A549 treated with RU486 at 1 μM for 4 hours (cell line): ENCODE measurements around the gene TNFRSF8. TPM values are rescaled to one million over a fixed set of nuclear protein-coding genes. Genes with fewer than 3 reads are reported as not detected.

ENCODE experiments used
- total RNA-seq: library from RNA; stranded (reverse); fragments of 200-300 nt; extraction: Qiagen RNA extraction; gene quantifications from 5 replicates; pipeline ENCODE4 v1.2.3, GENCODE V29; 2022; ENCODE audit warnings: low read depth

TNFRSF8 gene
- 0.09 to 0.14 TPM (median 0.12 TPM) in 4 of 5 replicates, not detected in the other for total RNA-seq

DNA sequence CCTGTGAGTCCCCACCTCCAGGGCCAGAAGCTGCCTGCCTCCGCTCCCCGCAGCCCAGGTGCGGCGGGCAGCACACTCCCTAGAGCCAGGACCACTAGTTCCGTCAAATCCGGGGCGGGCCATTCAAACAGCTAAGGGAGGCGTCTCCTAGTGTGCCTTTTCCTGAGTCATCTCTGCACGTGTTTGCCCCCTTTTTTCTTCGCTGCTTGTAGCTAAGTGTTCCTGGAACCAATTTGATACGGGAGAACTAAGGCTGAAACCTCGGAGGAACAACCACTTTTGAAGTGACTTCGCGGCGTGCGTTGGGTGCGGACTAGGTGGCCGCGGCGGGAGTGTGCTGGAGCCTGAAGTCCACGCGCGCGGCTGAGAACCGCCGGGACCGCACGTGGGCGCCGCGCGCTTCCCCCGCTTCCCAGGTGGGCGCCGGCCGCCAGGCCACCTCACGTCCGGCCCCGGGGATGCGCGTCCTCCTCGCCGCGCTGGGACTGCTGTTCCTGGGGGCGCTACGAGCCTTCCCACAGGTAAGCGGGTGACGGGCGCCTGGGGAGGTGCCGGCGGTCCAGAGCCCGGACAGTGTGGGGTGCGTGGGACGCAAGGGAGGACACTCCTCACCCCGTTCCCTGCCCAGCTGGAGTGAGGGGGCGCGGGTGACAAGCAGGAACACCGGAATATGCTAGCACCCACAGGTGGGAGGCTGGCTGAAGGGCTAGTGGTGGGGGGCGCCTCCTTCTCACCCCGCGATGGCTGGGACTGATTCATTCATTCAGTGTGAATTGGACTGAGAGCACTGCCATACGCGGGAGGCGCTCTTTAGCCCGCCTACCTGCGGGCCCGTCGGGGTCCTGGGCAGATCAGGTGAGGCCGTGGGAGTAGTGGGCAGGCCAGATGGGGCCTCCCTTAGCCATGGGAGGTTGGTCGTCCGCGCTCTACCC lies at the start of gene TNFRSF8:
TSS of gene TNFRSF8 (plus strand) at position 163 of the 932 bp plus-strand sequence. CDS start at position 459, 296 bp downstream.

GRCh38 chr1:12166834-12167492 lies 103.9 kb downstream of the TNFRSF8 start, which contains the start of gene TNFRSF1B:
TNFRSF1B (plus strand) TSS chr1:12166991; CDS start chr1:12167092, 101 bp downstream.

Other genes with a start within 250 kb of the TNFRSF8 start
- gene NPPA, start 215.5 kb upstream of the TNFRSF8 start, total RNA-seq: not detected in 5 replicates
- 0.56 TPM in 1 of 5 replicates, not detected in the others for gene NPPB, start 204.4 kb upstream of the TNFRSF8 start, total RNA-seq
- gene KIAA2013, start 136.9 kb upstream of the TNFRSF8 start, total RNA-seq: 28.3 to 50.7 TPM (median 45.7 TPM) in 5 replicates
- 72.3 to 83.5 TPM (median 81.5 TPM) in 5 replicates for gene PLOD1, start 128.6 kb upstream of the TNFRSF8 start, total RNA-seq
- 29.1 to 36.4 TPM (median 33.8 TPM) in 5 replicates for gene MFN2, start 82.9 kb upstream of the TNFRSF8 start, total RNA-seq
- gene MIIP, start 43.8 kb upstream of the TNFRSF8 start, total RNA-seq: 10.6 to 15.7 TPM (median 12.1 TPM) in 5 replicates
- gene TNFRSF1B, start 103.7 kb downstream of the TNFRSF8 start, total RNA-seq: 0.45 to 0.69 TPM (median 0.60 TPM) in 5 replicates
- gene VPS13D, start 166.7 kb downstream of the TNFRSF8 start, total RNA-seq: 6.2 to 7.5 TPM (median 6.8 TPM) in 5 replicates